SKM-1 (cell line): ENCODE measurements around the gene NNMT.

Source experiments
- DNase-seq: peaks from one replicate; lab custom pipeline; 2025; ENCODE audit not compliant: unreplicated experiment; lab: John Stamatoyannopoulos, UW

NNMT gene

DNA sequence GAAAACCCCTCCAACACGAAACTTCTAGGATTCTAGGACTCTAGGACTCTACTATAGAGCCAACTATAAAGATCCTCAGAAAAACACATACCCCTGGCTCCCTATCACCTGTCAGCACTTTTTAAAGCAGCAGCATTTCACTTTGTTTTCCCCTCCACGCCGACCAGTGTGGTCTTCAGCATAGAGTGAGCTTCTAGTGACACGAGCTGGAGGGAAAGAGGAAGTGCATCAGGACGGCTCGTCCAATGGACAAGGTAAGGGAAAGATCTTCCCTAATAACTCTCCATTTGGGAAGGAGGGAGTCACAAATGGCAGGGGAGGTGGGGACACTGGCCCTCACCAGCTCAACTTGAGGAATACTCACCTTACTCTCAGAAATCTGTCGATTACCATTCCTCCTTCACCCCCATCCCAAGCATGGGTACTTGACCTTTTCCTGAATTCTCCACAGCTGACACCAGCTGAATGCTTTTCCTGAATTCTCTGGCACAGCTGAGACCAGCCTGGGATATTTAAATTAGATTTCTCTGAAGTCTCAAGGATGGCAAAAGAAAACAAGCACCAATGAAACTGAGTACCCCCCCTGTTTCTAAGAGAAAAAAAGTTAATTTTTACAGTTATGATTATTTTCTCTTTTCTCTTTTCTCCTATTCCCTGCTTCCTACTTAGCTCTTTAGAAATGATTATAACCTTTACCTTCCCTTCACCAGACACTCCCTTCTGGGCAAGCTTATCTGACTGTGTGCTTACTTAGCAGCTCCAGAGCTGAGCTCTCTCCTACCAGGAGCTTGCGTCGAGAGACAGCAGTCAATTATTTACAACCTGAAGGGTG, 33.3 kb upstream of the NNMT start:
- peak; percentile 37 for DNase-seq

DNA sequence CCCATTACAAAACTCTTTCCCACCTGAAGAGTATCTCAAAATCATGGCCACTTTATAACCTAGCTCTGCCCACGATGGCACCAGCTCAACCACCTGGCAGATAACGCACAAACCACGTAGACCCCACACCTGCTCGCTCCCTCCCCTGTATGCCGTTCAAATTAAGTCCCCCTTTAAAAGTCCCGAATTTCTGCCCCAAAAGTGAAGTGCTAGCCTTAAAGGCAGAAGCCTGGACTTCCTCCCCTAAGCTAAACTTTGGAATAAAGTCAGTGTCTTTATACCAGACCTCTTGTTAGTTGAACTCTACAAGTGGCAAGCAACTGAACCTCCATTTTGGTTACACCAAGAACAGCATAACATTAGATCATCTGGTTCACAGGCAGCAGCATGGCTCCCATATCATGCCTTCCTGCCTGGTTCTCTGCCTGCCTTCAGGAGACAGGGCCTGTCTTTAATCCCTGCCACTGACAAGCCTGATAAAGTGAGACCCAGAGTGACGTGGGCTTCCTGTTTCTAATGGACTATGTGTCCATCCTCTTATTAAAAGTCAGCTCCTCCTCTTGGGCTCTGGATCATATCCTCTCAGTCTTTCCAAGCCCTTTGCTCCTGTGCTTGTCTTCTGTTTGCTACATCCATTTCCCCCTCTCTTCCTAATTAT, 32.6 kb upstream of the NNMT start:
- DNase-seq = no peak

GRCh38 chr11:114264381-114264780, 31.8 kb upstream of the NNMT start:
- no peak for DNase-seq

- DNase-seq = no peak
Observed at GRCh38 chr11:114265122-114265878, 30.9 kb upstream of the NNMT start.

DNA sequence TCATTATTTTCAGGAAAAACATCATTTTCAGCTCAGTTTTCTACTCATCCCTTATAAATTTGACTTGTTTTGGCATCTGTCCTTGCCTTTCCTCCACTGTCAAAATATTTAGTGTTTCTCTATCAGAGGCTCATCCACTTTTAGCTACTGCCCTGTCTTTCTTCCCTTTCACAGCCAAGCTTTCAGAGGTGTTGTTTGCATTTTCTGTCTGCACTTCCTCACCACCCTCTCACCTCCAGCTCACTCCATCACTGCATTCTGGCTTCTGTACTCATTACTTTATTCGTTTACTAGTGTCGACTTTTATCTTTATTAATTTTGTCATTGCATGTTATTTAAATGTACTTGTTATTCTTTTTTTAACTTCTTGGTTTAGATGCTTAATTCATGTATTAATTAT, 26.7 kb upstream of the NNMT start:
- no peak for DNase-seq

DNA sequence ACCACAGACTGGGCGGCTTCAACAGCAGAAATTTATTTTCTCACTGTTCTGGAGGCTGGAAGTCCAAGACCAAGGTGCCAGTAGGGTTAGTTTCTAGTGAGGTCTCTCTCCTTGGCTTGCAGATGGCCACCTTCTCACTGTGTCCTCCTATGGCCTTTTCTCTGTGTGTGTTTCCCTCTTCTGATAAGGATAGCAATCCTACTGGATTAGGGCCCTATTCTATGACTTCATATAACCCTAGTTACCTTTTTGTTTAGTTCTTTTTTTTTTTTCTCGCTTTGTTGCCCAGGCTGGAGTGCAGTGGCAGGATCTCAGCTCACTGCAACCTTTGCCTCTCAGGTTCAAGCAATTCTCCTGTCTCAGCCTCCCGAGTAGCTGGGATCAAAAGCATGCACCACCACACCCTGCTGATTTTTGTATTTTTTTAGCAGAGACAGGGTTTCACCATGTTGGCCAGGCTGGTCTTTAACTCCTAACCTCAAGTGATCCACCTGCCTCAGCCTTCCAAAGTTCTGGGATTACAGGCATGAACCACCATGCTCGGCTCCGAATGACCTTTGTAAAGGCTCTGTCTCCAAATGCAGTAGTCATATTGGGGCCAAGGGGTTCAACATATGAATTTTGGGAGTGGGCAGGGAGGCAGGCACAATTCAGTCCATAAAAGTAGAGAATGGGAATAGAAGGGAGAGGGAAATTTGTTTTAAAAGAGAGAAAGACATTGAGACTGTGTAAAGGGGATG, 25.5 kb upstream of the NNMT start:
- DNase-seq = no peak

- DNase-seq = no peak
Observed at GRCh38 chr11:114271316-114271715, 24.9 kb upstream of the NNMT start.

GRCh38 chr11:114272311-114272710, 23.9 kb upstream of the NNMT start:
- no peak for DNase-seq

DNA sequence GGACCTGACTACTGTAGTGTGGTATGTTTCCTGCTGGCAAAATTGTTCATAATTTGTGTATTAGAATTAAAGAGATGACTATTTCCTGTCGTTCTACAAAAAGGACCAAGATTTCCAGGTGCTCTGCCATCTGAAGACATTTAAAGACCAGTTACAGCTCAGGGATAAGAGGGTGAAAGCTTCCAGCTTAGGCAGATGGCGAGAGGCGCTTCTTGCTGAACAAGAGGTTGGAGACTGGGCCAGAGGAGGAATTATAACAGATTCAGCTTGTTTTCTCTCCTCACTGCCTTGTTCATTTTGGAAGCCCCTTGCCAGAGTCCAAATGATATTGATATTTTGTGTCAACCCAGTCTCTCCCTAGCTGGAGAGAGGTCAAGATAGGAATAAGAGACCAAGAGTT, 23.1 kb upstream of the NNMT start:
- no peak for DNase-seq

GRCh38 chr11:114273890-114274635, 22.1 kb upstream of the NNMT start:
- no peak for DNase-seq

- DNase-seq = no peak
Observed at GRCh38 chr11:114274637-114275036, 21.6 kb upstream of the NNMT start.

DNA sequence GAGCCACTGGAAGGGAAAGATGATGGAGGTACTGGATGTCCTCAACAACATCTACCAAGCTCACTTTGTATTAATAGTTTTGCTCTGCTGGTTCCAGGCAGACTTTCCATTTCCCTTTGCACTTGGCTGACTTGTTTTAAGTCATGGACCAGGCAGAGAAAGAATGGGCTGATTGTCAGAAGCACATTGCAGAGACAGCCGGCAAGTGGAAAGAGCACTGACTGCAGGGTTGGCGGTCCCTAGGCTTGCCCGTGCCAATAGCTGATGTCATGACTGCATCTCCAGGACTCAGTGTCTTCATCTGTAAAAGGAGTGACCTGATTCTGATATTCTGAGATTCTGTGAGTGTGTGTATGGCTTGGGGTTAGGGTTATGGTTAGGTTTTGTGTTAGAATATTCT, 20.9 kb upstream of the NNMT start:
- DNase-seq = no peak

GRCh38 chr11:114276077-114276476, 20.1 kb upstream of the NNMT start:
- no peak for DNase-seq

GRCh38 chr11:114277637-114278341, 18.4 kb upstream of the NNMT start:
- no peak for DNase-seq

DNA sequence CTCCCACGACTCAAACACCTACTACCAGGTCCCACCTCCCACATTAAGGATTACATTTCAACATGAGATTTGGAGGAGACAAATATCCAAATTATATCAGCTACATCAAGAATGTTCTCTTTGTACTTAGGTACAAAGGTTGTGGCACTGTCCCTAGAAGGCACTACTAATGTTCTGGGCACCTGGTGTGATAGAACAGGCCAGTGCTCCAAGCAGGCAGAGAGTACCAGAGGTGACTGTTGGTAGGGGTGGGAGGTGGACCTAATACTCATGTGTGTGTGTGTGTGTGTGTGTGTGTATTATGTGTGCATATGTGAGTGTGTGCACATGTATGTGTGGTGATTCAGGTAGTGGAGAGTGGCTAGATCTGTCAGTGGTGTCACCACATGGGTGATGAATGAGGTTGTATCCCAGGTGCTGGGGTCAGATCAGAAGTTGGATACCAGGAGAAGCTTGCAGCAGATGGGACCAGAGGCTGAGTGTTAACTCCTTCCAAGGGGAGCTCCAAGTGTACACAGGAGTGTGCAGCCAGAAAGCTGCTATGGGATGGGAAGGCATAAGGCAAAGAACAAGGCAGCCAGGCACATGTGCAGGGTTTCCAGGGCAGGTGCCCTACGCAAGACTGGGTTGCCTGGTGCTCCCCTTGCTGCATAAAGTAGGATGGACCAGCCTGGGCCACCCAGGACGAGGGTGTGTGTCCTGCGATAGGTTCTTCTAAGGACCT, 17.7 kb upstream of the NNMT start:
- no peak for DNase-seq

DNA sequence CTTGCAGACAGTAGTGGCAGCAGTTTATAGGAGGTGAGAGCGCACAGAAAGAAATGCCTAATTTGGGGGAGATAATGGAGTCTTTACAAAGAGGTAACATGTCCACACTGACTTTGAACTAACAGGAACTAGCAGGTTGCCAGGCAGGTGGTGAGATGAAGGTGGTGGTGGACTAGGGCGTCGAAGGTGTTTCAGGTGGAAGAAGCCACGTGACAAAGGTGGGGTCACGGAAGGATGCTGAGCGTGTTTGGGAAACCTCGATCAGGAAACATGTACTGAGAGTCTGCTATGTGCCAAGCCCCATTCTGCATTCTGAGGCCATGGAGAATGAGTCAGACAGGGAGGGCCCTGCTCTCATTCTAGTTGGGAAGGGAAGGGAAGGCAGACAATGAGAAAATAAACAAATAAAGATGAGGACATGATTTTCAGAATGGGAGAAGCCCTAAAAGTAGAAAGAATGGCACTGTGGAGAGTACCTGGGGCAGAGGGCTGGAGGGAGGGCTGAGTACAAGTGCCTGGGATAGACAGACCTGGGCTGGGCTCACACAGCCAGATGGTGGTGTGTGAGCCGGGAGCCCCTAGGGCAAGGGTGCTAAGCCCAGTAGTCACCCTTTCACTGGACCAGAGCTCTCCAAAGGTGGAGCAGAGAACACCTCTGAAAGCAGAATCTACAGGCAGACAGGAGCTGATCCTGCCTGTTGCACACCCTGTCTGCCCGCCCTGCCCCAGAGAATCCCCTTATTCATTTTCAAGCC, 16.2 kb upstream of the NNMT start:
- no peak for DNase-seq

DNA sequence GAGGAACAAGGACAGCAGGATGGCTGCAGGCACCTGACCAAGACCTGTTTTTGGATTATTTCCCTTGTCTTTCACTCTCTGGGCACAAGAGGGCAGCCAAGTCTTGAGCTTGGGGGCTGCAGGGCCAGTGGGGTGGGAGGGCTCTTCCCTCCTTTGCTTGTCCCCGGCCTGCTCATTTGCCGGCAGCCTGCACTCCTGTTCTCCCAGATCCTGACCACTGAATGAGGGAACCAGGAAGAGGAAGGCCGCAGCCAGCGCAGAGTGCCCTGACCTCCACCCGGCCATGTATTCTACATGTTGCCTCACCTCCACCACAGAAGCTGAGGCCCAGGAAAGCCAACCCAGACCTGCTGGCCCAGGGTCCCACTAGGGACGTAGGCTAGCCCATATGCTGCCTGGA, 15.5 kb upstream of the NNMT start:
- peak; percentile 42 for DNase-seq

DNA sequence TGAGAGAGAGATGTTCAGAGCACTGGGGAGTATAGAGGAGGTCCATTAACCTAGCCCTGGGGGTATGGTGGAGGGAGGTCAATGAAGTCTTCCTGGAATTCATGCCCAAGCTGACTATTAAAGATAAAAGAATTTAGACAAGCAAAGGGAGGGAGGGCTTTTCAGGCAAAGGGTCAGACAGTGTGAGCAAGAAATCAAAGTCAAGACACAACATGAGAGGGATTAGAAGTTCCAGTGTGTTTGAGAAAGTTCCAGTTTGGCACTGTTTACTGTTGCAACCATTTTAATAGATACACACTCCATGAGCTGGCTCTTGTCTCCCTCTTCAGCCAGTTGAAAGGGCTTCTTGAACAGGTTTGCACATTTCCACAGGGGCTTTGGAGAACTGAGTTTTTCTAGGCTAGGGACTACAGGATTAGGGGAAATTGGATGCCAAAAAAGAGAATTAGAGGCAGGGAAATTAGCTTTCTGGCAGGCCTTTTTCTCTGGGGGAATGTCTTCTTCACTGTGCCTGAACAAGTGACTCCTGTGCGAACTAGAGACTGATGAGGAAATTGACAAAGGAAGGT, 14.7 kb upstream of the NNMT start:
- DNase-seq = no peak
